NCI-H446 (cell line): Measurements from ENCODE around the gene MAP3K20.
A peak's percentile ranks its signal among the peaks of the same experiment; 100 is the strongest.

Experiments
- DNase-seq, 2 experiments: peaks; one replicate each; lab custom pipeline; 2025; lab: John Stamatoyannopoulos, UW

Gene MAP3K20

DNA sequence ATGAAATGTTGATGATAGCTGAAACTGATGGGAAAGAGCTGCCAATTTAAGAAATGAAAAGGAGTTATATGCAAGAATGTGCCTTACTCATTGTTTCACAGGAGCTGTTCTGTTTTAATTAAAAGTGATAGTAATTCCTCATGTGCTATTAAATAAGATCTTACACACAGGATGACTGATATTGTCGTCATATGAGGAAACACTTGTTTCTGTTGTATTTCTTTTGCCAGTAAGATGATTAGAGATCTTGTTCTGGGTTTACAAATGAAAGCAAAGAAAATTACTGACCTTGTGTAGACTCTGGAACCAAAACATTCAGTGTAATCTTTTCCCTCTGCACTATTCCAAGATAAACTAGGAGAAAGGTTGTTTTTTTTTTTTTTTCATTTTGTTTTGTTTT, 123.6 kb downstream of the MAP3K20 start:
- DNase-seq, result no peak

DNA sequence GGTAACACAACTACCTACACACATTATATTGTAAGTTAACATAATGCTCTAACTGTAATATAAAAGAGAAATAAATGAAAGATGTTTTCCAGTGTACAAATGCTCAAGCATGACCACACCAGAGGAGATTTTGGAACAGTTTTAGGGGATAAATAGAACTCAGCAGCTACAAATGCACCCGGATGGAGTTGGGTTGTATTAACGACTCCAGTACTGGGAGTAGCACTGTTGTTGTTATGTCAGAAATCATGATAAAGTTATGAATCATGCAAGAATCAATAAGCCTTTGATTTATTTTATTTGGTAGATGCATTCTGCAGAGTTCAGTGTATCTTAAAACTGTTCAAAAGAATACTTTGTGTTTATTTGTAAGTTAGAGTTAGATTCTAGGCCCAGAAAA, 126.9 kb downstream of the MAP3K20 start:
- DNase-seq, result no peak

DNA sequence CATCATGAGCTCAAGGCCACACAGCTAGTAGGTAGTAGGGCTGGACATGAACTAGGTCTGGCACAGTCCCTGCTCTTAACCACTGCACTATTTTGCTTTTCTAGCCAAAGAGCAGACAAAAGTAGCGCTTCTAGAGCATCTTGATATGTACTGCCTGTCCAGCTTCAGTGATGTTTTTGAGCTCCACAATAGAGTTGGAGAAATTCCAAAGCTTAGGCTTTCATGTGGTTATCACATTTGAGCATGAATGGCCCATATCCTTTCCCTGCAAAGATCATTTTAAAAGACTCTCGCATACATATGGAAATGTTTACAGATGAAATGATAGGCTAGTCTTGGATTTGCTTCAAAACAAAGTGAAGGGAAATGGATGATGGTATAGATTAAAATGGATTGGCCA, 128.7 kb downstream of the MAP3K20 start:
- peak in 1 of 2 experiments; percentile 51 for DNase-seq

DNA sequence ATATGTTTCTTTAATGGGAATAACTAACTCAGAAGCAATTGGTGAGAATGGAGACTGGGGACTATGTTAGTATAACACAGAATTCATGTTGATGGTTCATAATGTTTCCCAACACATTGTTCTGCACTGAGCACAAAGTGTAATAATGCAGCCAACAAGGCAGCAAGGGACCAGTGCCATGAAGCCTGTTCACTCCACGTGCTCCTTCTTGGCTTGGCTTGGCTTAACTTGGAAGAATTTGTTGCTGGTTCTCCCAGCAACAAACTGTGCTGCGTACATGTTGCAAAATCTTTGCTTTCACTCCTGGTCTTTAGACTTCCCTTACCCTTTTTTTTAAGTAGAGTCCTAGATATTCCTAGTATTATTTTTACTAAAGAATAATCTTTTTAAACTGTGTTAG, 129.7 kb downstream of the MAP3K20 start:
- peak; percentile 25 to 76 for DNase-seq

DNA sequence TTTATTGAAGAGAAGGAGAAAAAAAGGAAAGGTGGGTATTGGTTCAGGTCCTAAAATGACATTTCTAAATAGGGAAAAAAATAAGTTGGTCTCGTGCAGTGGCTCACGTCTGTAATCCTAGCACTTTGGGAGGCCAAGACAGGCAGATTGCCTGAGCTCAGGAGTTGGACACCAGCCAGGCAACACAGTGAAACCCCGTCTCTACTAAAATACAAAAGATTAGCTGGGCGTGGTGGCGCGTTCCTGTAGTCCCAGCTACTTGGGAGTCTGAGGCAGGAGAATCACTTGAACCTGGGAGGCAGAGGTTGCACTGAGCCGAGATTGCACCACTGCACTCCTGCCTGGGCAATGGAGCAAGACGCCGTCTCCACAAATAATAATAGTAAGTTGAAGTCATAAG, 131.5 kb downstream of the MAP3K20 start:
- peak; percentile 65 to 85 for DNase-seq

DNA sequence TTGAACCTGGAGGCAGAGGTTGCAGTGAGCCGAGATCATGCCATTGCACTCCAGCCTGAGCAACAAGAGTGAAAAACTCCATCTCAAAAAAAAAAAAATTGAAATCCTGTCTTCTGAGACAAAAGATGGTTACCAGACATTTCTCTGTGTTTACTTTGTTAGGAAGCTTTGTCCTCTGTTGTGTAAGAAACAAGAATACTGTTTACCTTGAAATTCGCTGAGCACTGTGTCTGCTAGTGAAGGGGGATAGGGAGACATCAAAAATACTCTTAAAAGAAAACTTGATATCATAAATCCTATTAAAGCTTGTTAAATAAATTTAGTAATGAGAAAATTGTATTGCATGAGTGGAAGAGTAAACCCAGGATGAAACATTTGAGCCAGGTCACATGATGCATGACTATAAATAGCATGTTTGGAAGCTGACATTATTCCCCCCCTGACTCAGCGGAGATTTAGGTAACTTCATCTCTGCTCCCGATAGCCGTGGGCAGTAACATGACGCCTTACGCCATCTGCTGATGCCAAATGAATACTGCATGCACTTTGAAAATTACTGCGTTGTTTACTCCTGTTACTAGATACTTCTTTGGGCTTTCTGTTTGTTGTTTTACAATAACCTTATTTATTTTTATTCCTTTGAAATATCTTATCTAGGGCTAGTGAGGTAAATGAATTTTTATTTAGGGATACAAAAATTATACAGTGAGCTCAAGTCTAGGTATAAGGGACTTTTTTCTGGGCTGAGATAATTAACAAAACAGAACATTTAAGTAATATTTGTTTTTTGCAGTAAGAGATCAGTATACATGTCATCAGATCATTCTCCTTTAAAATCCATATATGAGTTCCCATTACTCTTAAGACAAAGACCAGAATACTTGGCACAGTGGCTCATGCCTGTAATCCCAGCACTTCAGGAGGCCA, 134.9 kb downstream of the MAP3K20 start:
- DNase-seq, result peak; percentile 86 to 89

DNA sequence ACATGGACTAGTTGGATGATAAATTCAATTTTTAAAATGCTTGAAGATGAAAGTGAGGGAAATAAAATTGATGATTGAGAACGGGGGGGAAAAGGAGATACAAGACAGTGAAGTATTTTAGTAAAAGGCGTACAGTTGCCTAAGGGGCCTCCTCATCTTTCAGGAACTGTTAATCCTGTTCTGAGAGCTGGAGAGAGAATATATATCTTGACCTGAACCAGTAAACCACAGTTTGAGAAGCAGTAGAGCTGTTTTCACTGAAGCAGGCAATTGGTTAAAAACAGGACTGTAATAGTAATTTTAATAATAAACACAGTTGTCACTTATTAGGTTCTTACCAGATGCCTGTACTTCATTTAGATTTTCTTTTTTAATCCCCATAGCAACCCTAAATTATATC, 137.5 kb downstream of the MAP3K20 start:
- no peak for DNase-seq

DNA sequence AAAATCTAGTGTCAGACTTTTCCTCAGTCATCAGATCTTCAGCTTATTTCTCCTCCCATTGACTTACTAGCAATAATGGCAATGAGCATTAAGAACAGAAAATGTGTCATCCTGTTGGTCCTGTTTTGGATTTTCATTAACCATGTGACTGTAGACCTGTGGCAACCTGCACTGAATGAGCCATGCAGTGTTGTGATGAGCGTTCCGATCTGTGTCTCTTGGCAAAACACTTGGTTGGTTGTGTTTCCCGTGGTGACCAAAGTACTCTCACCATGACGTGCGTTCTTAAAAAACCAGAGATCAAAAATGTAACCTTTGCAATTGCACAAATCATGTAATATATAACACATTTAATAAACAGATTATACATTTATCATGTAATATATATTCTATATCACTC, 138.6 kb downstream of the MAP3K20 start:
- DNase-seq, result no peak

DNA sequence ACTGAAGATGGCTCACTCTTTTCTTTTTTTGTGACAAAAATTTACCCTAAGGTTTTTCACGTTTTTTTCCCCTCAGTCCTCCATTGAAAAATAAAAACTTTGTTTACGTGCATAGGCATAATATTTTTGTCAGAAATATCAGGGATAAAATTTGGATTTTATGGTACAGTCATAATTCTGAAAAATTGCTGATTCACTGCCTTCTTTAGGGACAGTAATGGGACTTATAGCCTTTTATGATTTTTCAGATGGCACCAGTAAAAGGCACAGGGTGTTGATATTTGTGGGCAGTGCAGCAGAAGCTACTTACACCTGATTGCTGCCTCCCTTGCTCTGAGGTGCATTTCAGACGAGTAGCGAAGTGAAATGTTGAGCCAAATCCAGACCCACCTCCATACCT, 139.7 kb downstream of the MAP3K20 start:
- DNase-seq, result no peak

DNA sequence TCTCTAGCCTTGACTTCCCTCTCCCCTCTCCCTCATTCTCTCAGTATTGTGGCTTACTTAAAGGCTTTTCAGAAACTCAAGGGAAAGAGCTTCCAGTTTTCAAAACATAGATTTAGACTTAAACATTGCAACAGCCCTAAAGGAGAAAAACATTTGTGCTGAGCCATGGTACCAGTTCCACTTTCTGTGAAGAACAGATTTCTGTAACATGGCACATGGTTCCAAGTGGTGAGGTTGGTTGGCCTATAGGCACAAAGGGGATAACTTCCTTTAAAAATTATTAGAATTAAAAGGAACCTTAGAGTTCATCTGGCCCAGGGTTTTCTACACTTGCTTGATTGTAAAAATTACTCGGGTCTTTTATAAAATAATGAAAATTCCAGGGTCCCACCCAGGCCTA, 140.4 kb downstream of the MAP3K20 start:
- DNase-seq, result no peak

DNA sequence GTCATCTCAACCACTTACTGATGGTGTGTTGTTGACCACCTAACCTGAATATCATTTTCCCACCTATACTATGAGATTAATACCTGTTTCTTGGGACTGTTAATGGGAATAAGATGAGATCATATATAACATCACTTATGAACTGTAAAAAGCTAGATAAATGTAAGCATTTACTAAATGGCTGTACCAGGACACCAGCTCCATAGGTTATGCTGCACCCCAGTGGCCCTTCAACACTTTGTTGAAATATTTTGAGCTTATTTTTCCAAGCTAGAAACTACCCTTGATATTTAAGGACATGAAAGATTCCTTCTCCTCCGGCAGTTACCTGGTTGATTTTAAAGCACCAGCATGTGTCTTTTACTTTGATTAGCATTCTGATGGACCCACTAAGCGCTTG, 141.0 kb downstream of the MAP3K20 start:
- DNase-seq, result no peak

DNA sequence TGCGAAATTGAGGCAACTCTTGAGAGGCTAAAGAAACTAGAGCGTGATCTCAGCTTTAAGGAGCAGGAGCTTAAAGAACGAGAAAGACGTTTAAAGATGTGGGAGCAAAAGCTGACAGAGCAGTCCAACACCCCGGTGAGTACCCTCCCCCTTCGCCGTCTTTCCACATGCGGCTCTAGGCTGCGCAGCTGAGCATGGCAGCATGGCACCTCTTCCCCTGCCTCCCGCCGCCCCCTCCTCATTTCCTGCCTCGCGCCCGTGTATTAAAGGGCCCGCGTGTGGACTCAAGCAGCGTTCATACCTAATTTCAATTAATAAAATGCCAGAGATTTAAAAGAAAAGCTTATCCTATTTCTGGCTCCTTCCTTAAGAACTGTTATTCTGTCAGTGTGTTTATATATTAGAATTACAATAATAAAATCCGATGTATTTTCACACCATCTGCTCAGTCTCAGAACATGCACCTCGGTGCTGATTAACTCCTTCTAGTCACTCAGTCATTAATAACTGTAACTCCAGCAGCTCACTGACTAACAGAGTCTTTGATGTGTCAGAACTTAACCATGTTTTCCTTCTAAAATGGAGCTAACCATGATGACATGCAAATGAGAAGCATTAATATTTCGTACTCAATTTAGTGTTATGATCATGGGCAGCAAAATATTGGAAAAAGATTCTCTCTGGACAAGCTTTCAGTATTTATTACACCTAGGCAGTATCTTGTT, 141.6 kb downstream of the MAP3K20 start:
- no peak for DNase-seq

DNA sequence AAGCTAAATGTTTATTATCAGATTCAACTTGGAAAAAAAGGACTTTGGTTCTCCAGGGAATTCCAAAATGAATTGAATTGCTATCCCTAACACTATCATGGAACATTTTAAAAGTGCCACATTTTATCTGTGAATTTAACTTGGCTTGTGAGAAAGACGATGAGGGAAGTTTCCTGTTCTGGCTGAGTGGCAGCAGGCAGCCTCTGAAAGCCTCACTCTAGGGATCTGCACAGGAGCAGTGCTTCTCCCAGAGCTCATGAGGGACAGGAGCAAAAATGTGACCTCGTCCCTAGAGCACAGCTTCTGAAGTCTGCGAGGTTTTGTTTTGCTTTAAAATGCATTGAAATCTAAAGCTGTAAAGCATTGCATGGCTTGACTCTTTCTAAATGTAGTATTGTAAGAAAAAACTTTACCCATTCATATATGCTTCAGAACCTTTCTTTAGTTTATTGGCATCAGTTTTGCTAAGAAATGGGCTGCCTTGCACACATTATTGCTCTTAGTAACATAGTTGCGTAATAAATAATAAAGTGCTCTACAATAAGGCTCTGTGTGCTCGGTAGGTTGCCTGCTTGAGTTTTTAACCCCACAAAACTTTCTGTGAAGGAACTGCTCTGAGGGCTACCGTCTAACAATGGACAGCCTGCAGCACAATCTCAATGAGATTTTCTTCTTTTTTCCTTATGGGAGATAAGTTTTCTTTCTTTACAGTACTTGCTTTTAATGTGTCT, 142.8 kb downstream of the MAP3K20 start:
- no peak for DNase-seq

DNA sequence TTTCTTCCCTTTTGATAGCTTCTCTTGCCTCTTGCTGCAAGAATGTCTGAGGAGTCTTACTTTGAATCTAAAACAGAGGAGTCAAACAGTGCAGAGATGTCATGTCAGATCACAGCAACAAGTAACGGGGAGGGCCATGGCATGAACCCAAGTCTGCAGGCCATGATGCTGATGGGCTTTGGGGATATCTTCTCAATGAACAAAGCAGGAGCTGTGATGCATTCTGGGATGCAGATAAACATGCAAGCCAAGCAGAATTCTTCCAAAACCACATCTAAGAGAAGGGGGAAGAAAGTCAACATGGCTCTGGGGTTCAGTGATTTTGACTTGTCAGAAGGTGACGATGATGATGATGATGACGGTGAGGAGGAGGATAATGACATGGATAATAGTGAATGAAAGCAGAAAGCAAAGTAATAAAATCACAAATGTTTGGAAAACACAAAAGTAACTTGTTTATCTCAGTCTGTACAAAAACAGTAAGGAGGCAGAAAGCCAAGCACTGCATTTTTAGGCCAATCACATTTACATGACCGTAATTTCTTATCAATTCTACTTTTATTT, 145.6 kb downstream of the MAP3K20 start:
- DNase-seq, result no peak

DNA sequence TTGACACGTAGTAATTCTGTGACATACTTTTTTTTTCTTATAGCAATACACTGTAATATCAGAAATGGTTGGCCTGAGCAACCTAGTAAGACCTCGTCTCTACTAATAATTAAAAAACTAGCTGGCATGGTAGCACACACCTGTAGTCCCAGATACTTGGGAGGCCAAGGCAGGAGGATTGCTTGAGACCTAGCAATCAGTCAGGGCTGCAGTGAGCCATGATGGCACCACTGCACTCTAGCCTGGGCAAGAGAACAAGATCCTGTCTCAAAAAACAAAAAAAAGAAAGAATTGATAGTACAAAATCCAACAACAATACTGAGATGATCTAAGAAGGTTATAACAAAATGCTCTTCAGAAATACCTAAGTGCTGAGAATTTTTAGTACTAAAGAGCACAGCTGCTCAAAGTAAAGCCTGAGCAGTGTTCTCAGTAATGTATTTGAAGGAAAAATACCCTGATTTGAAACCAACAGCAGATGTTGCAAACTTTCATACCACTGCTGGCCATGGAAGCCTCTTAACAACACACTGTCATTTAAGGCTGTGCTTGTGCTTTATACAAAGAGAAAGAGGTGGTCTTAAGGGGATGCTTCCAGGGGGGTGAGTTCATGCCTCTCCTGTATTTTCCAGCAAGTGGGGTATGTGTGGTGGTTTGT, 146.4 kb downstream of the MAP3K20 start:
- DNase-seq, result no peak

DNA sequence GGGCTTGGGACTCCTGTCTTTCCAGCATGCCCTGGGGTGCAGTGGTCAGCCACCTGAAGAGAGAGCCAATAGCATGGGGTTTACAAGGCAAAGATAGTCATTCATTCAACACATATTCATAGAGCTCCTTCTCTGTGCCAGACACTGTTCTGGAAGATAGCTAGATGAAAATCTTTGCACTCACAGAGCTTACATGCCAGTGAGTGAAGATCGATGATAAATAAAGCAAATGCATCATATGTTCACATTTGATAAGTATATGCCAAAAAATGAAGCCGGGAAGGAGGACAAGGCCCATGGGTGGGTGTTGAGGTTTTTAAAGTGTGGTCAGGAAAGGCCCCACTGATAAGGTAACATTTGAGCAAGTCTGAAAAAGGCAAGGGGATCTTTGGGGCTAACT, 148.2 kb downstream of the MAP3K20 start:
- DNase-seq, result no peak

DNA sequence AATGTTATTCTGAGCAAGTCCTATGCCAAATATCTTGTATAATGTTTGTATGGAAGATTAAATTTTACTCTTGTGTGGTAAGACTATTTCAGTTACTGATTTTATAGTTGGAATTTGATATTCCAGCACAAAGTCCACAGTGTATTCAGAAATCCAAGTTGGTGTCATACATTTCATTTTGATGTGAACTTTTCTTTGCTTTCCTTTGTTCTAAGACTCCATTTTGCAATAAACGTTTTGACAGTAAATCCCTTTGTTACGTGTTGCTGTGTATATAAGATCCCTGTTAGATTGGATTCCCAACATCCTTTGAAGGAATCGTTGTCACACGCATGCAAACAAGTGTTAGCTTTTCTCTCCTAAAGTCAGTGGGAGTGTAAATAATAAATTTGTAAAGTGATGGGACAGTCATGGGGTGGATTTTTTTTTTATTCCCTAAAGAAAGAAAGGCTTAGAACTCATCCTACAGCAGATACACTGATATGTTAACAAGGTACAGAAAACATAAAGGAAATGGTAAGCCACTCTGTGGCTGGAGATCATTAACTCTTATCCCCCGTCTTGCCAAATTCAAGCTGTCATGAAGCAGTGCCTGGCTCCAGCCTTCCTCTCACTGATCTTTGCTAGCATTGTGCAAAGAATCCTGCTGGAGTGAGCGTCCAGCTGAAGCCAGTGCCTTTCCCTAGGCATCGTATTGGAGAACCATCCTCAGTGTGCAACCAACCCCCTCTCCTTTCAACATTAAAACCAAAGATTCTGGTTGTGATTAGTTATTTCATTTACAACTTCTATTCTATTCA, 151.5 kb downstream of the MAP3K20 start:
- no peak for DNase-seq

DNA sequence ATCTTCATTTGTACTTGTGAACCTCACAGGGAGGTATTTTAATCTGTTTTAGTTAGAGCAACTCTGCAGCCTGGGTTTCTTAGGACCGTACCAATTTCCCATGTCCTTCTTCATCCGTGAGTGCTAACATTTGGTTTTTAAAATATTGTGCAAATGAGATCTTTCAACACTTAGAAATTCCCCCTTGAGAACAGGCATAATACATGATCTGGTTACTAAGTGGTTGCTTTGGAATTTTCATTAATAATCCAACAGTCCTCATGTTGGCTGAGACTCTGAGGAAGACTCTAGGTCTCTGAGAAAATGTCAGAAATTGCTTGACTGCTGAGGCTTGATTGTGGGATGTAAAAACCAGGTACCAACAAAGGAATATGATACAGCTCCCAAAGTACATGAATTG, 153.4 kb downstream of the MAP3K20 start:
- no peak for DNase-seq

DNA sequence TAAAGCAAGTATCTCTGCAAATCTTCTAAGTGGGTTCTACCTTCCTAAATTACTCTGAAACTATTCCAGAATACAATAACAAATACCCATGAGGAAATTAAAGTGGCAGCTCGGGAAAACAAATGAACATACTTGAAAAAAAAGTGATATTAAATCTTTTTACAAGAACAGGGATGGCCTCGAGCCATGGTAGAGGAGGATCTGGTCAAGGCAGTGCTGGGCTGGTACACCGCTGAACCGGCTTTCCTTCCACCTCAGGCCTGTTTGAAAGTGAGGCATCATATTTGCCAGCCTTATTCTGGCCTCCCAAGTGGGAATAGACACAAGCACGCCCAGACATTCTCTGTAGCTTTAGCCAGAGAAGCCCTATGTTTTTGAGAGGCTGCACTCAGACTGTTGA, 154.5 kb downstream of the MAP3K20 start:
- DNase-seq, result no peak

DNA sequence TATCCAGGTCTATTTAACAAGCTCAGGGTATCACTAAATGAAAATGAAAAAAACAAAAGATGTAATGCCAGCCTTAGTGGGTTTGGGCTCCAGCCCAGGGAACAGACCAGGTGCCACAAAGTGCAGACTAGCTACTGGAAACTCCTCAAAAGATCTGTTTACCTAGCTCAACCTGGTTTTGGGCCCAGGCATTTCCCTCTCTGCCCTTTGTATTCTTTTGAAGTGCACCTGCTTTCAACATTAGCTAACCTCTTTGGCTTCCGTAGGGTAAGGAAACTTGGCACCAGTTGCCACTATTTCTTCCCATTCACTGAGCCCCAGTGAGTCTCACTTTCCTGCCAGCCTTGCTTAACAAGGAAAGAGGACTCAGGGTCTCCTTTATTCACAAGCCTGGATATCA, 155.4 kb downstream of the MAP3K20 start:
- peak in 1 of 2 experiments; percentile 3 for DNase-seq

DNA sequence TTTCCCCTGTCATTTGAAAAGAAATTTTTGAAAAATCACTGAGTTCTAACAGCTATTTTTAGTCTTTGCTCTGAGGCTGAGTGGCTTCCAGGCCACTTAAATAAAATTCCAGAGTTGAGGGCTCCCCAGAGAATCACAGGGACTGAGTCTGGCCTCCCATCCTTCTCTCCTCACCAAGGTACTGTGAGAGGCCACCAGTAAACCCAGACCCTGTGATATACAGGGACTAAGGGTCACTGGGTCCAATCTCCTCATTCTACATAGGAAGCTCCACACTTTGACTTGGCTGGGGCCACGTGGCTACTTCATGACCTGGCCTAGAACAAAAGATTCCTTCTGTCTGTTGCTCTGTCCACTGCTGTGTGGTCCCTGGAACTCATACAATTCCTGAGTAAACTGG, 155.8 kb downstream of the MAP3K20 start:
- no peak for DNase-seq
